ENCODE results near the gene PCDHA9. TPM values are rescaled to one million over a fixed set of nuclear protein-coding genes. Genes with fewer than 3 reads are reported as not detected.

PCDHA9 gene
- total RNA-seq, 1 experiment from 2014 or later, result 0.02 TPM

GRCh38 chr5:140883927-140884697 is 35.9 kb downstream of the PCDHA9 start:
- H3K4me3 ChIP-seq, result no peak overlapping the region
- no peaks in the 10 kb centered on the region for H3K4me1 ChIP-seq
- no peak overlapping the region for H3K27ac ChIP-seq
- no peak for DNase-seq
- H3K9me3 ChIP-seq (replicated peaks), result no peaks in the 10 kb centered on the region
- H3K27me3 ChIP-seq, result peaks cover 4% of the 10 kb centered on the region; the same call in 1 of the 2 replicates
- no peaks in the 10 kb centered on the region for H3K36me3 ChIP-seq

Other genes with a start within 250 kb of the PCDHA9 start
- gene CD14, start 215.2 kb upstream of the PCDHA9 start, total RNA-seq (2014; rRNA removed; shearing (Covaris generic)), result 0.18 and 0.38 TPM in 2 replicates
- gene TMCO6, start 208.9 kb upstream of the PCDHA9 start, total RNA-seq (2014; rRNA removed; shearing (Covaris generic)), result 11.1 and 11.3 TPM in 2 replicates
- gene NDUFA2, start 200.8 kb upstream of the PCDHA9 start, total RNA-seq (2014; rRNA removed; shearing (Covaris generic)), result 86.0 and 106 TPM in 2 replicates
- gene IK, start 200.6 kb upstream of the PCDHA9 start, total RNA-seq (2014; rRNA removed; shearing (Covaris generic)), result 94.5 and 100 TPM in 2 replicates
- gene WDR55, start 183.5 kb upstream of the PCDHA9 start, total RNA-seq (2014; rRNA removed; shearing (Covaris generic)), result 15.5 and 17.9 TPM in 2 replicates
- gene DND1, start 174.8 kb upstream of the PCDHA9 start, total RNA-seq (2014; rRNA removed; shearing (Covaris generic)), result 0.41 and 1.8 TPM in 2 replicates
- gene HARS1, start 157.0 kb upstream of the PCDHA9 start, total RNA-seq (2014; rRNA removed; shearing (Covaris generic)), result 75.2 and 82.0 TPM in 2 replicates
- gene HARS2, start 156.9 kb upstream of the PCDHA9 start, total RNA-seq (2014; rRNA removed; shearing (Covaris generic)), result 27.1 TPM in 2 replicates
- gene ZMAT2, start 147.9 kb upstream of the PCDHA9 start, total RNA-seq (2014; rRNA removed; shearing (Covaris generic)), result 62.4 and 67.9 TPM in 2 replicates
- not detected in 2 replicates for gene PCDHA1, start 62.2 kb upstream of the PCDHA9 start, total RNA-seq (2014; rRNA removed; shearing (Covaris generic))
- gene PCDHA2, start 53.5 kb upstream of the PCDHA9 start, total RNA-seq (2014; rRNA removed; shearing (Covaris generic)), result not detected in 2 replicates
- 0.02 TPM in 1 of 2 replicates, not detected in the other for gene PCDHA3, start 47.3 kb upstream of the PCDHA9 start, total RNA-seq (2014; rRNA removed; shearing (Covaris generic))
- gene PCDHA4, start 41.3 kb upstream of the PCDHA9 start, total RNA-seq (2014; rRNA removed; shearing (Covaris generic)), result not detected in 2 replicates
- 0.08 and 0.18 TPM in 2 replicates for gene PCDHA5, start 26.8 kb upstream of the PCDHA9 start, total RNA-seq (2014; rRNA removed; shearing (Covaris generic))
- 0.10 TPM in 1 of 2 replicates, not detected in the other for gene PCDHA6, start 20.4 kb upstream of the PCDHA9 start, total RNA-seq (2014; rRNA removed; shearing (Covaris generic))
- not detected in 2 replicates for gene PCDHA7, start 14.1 kb upstream of the PCDHA9 start, total RNA-seq (2014; rRNA removed; shearing (Covaris generic))
- gene PCDHA8, start 7.2 kb upstream of the PCDHA9 start, total RNA-seq (2014; rRNA removed; shearing (Covaris generic)), result 0.05 and 0.08 TPM in 2 replicates
- gene PCDHA10, start 7.5 kb downstream of the PCDHA9 start, total RNA-seq (2014; rRNA removed; shearing (Covaris generic)), result 0.05 and 0.16 TPM in 2 replicates
- not detected in 2 replicates for gene PCDHA11, start 20.6 kb downstream of the PCDHA9 start, total RNA-seq (2014; rRNA removed; shearing (Covaris generic))
- gene PCDHA12, start 26.9 kb downstream of the PCDHA9 start, total RNA-seq (2014; rRNA removed; shearing (Covaris generic)), result not detected in 2 replicates
- gene PCDHA13, start 33.7 kb downstream of the PCDHA9 start, total RNA-seq (2014; rRNA removed; shearing (Covaris generic)), result 0.05 TPM in 1 of 2 replicates, not detected in the other
- not detected in 2 replicates for gene PCDHAC1, start 77.9 kb downstream of the PCDHA9 start, total RNA-seq (2014; rRNA removed; shearing (Covaris generic))
- gene PCDHAC2, start 118.1 kb downstream of the PCDHA9 start, total RNA-seq (2014; rRNA removed; shearing (Covaris generic)), result 0.08 TPM in 1 of 2 replicates, not detected in the other
- not detected in 2 replicates for gene PCDHB1, start 203.0 kb downstream of the PCDHA9 start, total RNA-seq (2014; rRNA removed; shearing (Covaris generic))
- 24.4 and 24.6 TPM in 2 replicates for gene PCDHB2, start 246.2 kb downstream of the PCDHA9 start, total RNA-seq (2014; rRNA removed; shearing (Covaris generic))

Measured in SJCRH30 (cell line).